Trophoblast cell (in vitro differentiated cells and primary cell): ENCODE measurements around the gene ITPR1.

ENCODE experiments used
- DNase-seq, 2 donors: peaks; one replicate each; pipeline ENCODE4 v3.0.0-alpha.2; 2016
- H2AFZ ChIP-seq: 2 replicates; pipeline ENCODE4 v1.6.1; 2013; ENCODE audit warnings: low read length, moderate library complexity, mild to moderate bottlenecking; ENCODE audit not compliant: insufficient read depth, poor library complexity
- H2AK5ac ChIP-seq: 2 replicates; pipeline ENCODE4 v1.6.1; 2013; ENCODE audit warnings: mild to moderate bottlenecking, low read length
- H2BK120ac ChIP-seq: 2 replicates; pipeline ENCODE4 v1.6.1; 2013; ENCODE audit warnings: low read length, mild to moderate bottlenecking, moderate library complexity; ENCODE audit not compliant: insufficient read depth, poor library complexity
- H2BK12ac ChIP-seq: 2 replicates; pipeline ENCODE4 v1.6.1; 2013; ENCODE audit warnings: mild to moderate bottlenecking, low read length, moderate library complexity
- H2BK5ac ChIP-seq: 2 replicates; pipeline ENCODE4 v1.6.1; 2013; ENCODE audit warnings: low read length, low read depth, moderate library complexity, mild to moderate bottlenecking; ENCODE audit not compliant: poor library complexity
- H3K14ac ChIP-seq: 2 replicates; pipeline ENCODE4 v1.6.1; 2013; ENCODE audit warnings: mild to moderate bottlenecking, low read length
- H3K18ac ChIP-seq: 2 replicates; pipeline ENCODE4 v1.6.1; 2013; ENCODE audit warnings: mild to moderate bottlenecking, low read length
- H3K23ac ChIP-seq: 2 replicates; pipeline ENCODE4 v1.6.1; 2013; ENCODE audit warnings: low read length
- H3K27ac ChIP-seq: 2 replicates; pipeline ENCODE4 v1.5.1; 2013; ENCODE audit warnings: low read depth, mild to moderate bottlenecking, inconsistent platforms, low read length, moderate library complexity
- H3K27me3 ChIP-seq: 2 replicates; pipeline ENCODE4 v1.6.1; 2013; ENCODE audit warnings: inconsistent platforms, mild to moderate bottlenecking, low read length, moderate library complexity; ENCODE audit not compliant: insufficient read depth
- H3K36me3 ChIP-seq, 2 experiments: 1 replicate in 1 of 2; 2 replicates in 1 of 2; pipeline ENCODE4 v1.6.1; 2013; ENCODE audit warnings: low read length in 2 of 2, mild to moderate bottlenecking in 2 of 2, moderate library complexity in 1 of 2; ENCODE audit not compliant: insufficient read depth in 2 of 2, control insufficient read depth in 1 of 2
- H3K4ac ChIP-seq: 2 replicates; pipeline ENCODE4 v1.6.1; 2013; ENCODE audit warnings: low read depth, mild to moderate bottlenecking, low read length, moderate library complexity
- H3K4me1 ChIP-seq, 2 experiments: 1 replicate in 1 of 2; 2 replicates in 1 of 2; pipeline ENCODE4 v1.6.1; 2013; ENCODE audit warnings: low read length in 2 of 2, mild to moderate bottlenecking in 2 of 2, moderate library complexity in 1 of 2; ENCODE audit not compliant: insufficient read depth in 2 of 2, control insufficient read depth in 1 of 2
- H3K4me2 ChIP-seq: 2 replicates; pipeline ENCODE4 v1.6.1; 2013; ENCODE audit warnings: inconsistent platforms, mild to moderate bottlenecking, low read length, moderate library complexity
- H3K4me3 ChIP-seq: 2 replicates; pipeline ENCODE4 v1.5.1; 2013; ENCODE audit warnings: mild to moderate bottlenecking, low read depth, low read length, inconsistent platforms
- H3K79me1 ChIP-seq: one replicate; pipeline ENCODE4 v1.6.1; 2013; ENCODE audit warnings: low read length
- H3K79me2 ChIP-seq: 2 replicates; pipeline ENCODE4 v1.6.1; 2013; ENCODE audit warnings: low read length, mild to moderate bottlenecking; ENCODE audit not compliant: control insufficient read depth, insufficient read depth, poor library complexity
- H3K9ac ChIP-seq: 2 replicates; pipeline ENCODE4 v1.6.1; 2013; ENCODE audit warnings: mild to moderate bottlenecking, low read length
- H3K9me3 ChIP-seq: 2 replicates; pipeline ENCODE4 v1.6.1; 2013; ENCODE audit warnings: low read depth, mild to moderate bottlenecking, control low read depth, inconsistent platforms, low read length; ENCODE audit not compliant: insufficient read depth
- H4K12ac ChIP-seq: 2 replicates; pipeline ENCODE4 v1.6.1; 2013; ENCODE audit warnings: low read depth, mild to moderate bottlenecking, low read length, moderate library complexity
- H4K8ac ChIP-seq: 2 replicates; pipeline ENCODE4 v1.6.1; 2013; ENCODE audit warnings: low read depth, mild to moderate bottlenecking, low read length, moderate library complexity
- H4K91ac ChIP-seq: one replicate; pipeline ENCODE4 v1.6.1; 2013; ENCODE audit warnings: low read depth, mild to moderate bottlenecking, low read length, moderate library complexity
- WGBS: extraction: QIAGEN DNeasy Blood & Tissue Kit; methylation state at CpG from one replicate; pipeline ENCODE4 v1.1.7; 2013; ENCODE audit warnings: missing lambda C conversion rate; ENCODE audit not compliant: insufficient read length, insufficient coverage; ENCODE audit errors: extremely low coverage; 5-methylcytosine and 5-hydroxymethylcytosine counted together

ITPR1 gene

DNA sequence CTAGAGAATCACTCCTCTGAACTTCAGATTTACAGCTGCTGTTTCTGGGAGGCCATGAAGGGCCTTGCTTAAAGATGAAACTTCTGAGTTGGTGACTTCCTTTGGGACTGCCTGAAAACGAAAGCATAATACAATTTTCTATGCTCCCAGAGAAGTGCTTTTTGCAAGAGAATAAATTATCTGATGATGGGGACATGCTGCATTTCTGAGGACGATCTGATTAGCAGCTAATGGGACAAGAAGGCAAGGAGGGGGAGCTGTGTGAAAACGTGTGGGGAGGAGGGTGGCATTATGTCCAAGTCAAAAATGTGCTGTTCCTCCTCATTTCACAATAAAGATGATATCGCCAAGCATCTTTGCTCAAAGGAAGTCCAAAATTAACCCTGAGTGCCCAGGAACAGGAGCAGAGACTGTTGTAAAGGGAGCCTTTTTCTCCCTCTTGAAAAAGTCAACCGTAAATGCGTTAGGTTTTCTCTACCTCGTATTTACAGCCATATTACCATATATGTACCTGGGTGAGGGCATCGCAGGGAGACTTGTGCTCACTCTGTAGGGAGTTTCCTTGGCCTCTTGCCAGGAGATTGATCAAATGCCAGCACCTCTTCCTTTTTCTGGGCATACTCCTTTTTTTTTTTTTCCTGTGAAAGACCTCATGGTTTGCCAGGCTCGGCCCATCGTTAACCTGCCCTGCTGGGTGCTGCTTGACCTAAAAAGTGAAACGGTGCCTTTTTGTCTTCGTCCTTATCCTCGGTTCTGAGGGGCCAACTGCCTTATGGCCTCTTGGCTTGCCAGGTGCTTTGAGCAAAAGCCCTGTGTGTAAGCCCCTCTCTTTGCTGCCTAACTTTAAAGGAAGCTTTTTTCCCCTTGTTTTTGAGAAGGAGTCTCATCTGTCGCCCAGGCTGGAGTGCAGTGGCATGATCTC lies 11.5 kb downstream of the ITPR1 start:
- Histone ChIP-seq H2AFZ (no peak overlapping the region), H3K27me3 (no peaks in the 10 kb centered on the region), H3K27ac (no peak overlapping the region), H4K8ac (no peak overlapping the region), H2BK120ac (no peak overlapping the region), H2BK5ac (no peak overlapping the region), H3K4me3 (no peak overlapping the region), H3K4ac (no peak overlapping the region), H4K91ac (no peak overlapping the region), H3K36me3 (no peaks in the 10 kb centered on the region), H3K18ac (no peak overlapping the region), H3K9ac (no peak overlapping the region), H4K12ac (no peak overlapping the region), H3K9me3 (no peaks in the 10 kb centered on the region), H3K14ac (no peak overlapping the region), H2BK12ac (no peak overlapping the region), H3K23ac (no peak overlapping the region), H3K79me2 (no peaks in the 10 kb centered on the region), H3K4me2 (no peak overlapping the region), H2AK5ac (no peak overlapping the region), H3K4me1 (no peaks in the 10 kb centered on the region), H3K79me1 (no peaks in the 10 kb centered on the region)
- no peak for DNase-seq
- WGBS, result no CpG with 5 or more reads among the region's 14 CpGs

DNA sequence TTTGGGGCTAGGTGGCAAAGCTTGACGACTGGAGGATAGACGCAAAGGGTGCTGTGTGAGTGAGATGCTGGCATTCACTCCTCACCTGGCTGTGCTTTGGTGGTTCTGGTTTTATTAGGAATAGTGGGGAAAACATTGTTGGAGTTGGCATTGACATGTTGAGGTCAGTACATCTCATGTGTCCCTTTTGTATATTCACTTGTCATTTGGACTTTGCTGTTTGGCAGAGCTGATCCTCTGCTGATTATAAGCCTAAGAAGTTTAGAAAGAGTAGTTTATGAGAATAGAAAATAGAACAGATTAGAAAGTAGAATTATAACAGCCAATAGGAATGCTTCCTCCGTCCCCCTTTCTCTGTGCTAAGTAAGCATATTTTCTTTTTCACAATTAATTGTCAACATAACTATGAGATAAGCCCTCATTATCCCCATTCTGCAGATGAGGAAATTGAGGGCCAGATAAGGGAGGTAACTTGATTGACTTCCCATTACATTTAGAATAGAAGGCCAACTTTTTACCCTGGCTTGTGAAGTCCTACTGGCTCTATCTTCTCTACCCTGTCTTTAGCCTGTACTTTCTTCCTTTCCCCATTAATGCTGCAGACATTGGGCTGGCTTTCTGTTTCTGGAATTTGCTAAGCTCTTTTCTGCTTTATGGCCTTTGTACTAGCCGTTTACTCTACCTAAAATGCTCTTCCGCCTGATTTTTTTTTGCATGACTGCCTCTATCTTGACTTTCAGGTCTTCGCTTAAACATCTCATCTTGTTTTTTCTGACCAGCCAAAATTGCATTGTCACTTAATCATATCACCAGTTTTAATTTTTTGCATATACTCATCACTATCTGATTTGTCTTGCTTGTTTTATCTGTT lies 12.8 kb downstream of the ITPR1 start:
- Histone ChIP-seq H3K79me1 (no peaks in the 10 kb centered on the region), H3K27ac (no peak overlapping the region), H2BK120ac (no peak overlapping the region), H3K4ac (no peak overlapping the region), H2AK5ac (no peak overlapping the region), H4K12ac (no peak overlapping the region), H3K27me3 (no peaks in the 10 kb centered on the region), H4K91ac (no peak overlapping the region), H3K4me1 (no peaks in the 10 kb centered on the region), H3K14ac (no peak overlapping the region), H3K18ac (no peak overlapping the region), H2BK5ac (no peak overlapping the region), H2BK12ac (no peak overlapping the region), H3K9ac (no peak overlapping the region), H2AFZ (no peak overlapping the region), H3K4me2 (no peak overlapping the region), H3K4me3 (no peak overlapping the region), H3K9me3 (no peaks in the 10 kb centered on the region), H3K23ac (no peak overlapping the region), H3K79me2 (no peaks in the 10 kb centered on the region), H4K8ac (no peak overlapping the region), H3K36me3 (no peaks in the 10 kb centered on the region)
- DNase-seq, result no peak
- WGBS, result no CpG with 5 or more reads among the region's 6 CpGs

DNA sequence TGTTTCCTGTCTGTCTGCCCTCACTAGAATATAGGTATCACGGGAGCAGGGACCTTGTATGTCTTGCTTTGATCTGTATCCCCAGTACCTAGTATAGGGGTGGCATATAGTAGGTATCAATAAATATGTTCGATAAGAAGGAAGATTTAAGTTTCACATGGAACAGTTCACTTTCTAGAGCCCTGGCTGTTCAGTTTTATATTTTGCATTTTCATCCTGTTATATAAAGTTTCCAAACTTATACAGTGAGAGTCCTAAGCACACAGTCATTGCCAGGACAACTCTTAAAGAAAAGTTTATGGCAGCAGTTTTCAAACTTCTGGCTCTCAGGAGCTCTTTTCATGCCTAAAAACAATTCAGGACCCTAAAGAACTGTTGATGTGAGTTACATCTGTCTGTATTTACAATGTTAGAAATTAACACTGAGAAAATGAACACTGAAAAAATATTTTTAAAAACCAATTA lies 13.4 kb downstream of the ITPR1 start:
- H4K8ac ChIP-seq, result no peak overlapping the region
- H3K79me2 ChIP-seq, result no peaks in the 10 kb centered on the region
- H3K36me3 ChIP-seq, result no peaks in the 10 kb centered on the region
- no peak overlapping the region for H3K4me2 ChIP-seq
- H2AFZ ChIP-seq, result no peak overlapping the region
- no peak overlapping the region for H3K4me3 ChIP-seq
- no peaks in the 10 kb centered on the region for H3K79me1 ChIP-seq
- no peak overlapping the region for H2BK12ac ChIP-seq
- no peak overlapping the region for H3K9ac ChIP-seq
- H3K27me3 ChIP-seq, result no peaks in the 10 kb centered on the region
- H4K91ac ChIP-seq, result no peak overlapping the region
- H3K23ac ChIP-seq, result no peak overlapping the region
- no CpG with 5 or more reads among the region's 2 CpGs for WGBS
- no peaks in the 10 kb centered on the region for H3K4me1 ChIP-seq
- no peaks in the 10 kb centered on the region for H3K9me3 ChIP-seq
- H2AK5ac ChIP-seq, result no peak overlapping the region
- H4K12ac ChIP-seq, result no peak overlapping the region
- H3K4ac ChIP-seq, result no peak overlapping the region
- no peak overlapping the region for H2BK120ac ChIP-seq
- H3K14ac ChIP-seq, result no peak overlapping the region
- DNase-seq, result no peak
- H3K18ac ChIP-seq, result no peak overlapping the region
- H3K27ac ChIP-seq, result no peak overlapping the region
- H2BK5ac ChIP-seq, result no peak overlapping the region

DNA sequence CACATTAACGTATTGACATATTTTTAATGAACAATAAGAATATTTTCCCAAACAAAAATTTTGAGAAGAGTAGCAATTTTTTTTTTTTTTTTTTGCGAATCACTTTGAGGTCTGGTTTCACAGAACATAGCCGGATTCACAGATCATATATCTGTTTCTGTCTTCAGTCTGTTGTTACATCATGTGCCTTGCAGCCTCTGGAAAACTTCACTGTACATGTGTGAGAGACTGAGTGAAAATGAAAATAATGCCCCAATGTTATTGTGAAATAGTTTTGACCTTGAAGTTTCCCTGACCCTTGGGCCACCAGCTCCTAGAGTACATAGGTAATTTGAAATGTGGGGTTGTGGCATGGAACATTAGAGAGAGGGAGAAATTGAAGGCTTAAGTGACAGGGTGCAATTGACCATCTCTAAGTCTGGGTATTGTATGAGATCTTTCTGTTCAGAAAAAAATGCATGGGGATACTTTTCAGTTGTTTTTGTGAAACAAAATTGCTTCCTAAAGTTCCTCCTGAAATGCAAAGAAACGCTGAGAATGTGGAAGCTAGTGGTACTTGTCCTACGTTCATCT lies 14.0 kb downstream of the ITPR1 start:
- H3K27ac ChIP-seq, result no peak overlapping the region
- DNase-seq, result no peak
- H3K4me1 ChIP-seq, result no peaks in the 10 kb centered on the region
- H3K79me1 ChIP-seq, result no peaks in the 10 kb centered on the region
- H3K9me3 ChIP-seq, result no peaks in the 10 kb centered on the region
- H3K27me3 ChIP-seq, result no peaks in the 10 kb centered on the region
- no peak overlapping the region for H4K8ac ChIP-seq
- H4K12ac ChIP-seq, result no peak overlapping the region
- H3K14ac ChIP-seq, result no peak overlapping the region
- H2BK12ac ChIP-seq, result no peak overlapping the region
- no peak overlapping the region for H2AFZ ChIP-seq
- no peak overlapping the region for H4K91ac ChIP-seq
- H3K79me2 ChIP-seq, result no peaks in the 10 kb centered on the region
- no peak overlapping the region for H3K4ac ChIP-seq
- H3K18ac ChIP-seq, result no peak overlapping the region
- no peaks in the 10 kb centered on the region for H3K36me3 ChIP-seq
- no peak overlapping the region for H2AK5ac ChIP-seq
- H3K4me3 ChIP-seq, result no peak overlapping the region
- WGBS, result no CpG with 5 or more reads among the region's 5 CpGs
- H2BK120ac ChIP-seq, result no peak overlapping the region
- no peak overlapping the region for H3K4me2 ChIP-seq
- H2BK5ac ChIP-seq, result no peak overlapping the region
- H3K23ac ChIP-seq, result no peak overlapping the region
- no peak overlapping the region for H3K9ac ChIP-seq
